GM12801 (cell line): ENCODE measurements around the gene SPNS2.

Source experiments
- CTCF ChIP-seq: IDR thresholded peaks from one replicate; pipeline ENCODE4 v1.5.1; 2011; ENCODE audit warnings: control low read depth; ENCODE audit not compliant: insufficient read length; ENCODE audit errors: extremely low read depth

The SPNS2 gene

DNA sequence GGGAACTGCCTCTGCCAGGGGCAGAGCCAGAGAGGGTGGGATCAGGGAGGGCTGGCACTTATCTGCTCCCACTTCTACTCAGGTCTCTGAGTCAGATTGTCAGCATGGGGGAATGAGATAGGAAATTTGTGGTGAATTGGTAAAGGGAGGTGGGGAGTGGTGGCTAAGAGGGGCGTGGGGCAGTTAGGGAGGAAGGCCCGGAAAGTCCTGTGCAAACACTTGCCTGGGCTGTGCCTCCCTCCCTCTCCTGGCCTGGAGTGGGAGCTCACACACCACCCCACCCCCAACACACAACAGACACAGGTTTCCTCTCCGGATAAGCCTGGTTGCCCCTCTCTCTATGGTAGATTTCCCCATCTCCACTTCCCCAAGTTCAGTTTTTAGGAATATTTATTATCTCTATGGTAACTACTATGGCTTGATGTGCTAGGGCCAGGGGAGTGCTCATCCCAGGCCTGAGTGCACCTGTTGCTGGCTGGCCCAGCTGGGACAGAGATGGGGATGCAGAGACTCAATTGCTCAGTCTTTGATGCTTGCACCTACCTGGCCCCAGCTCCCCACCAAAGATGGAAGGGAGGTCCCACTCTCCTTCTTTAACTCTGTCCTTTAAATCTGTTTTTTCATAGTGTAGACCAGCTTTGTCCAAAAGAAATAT, 2.7 kb downstream of the SPNS2 start:
- no peak for TF ChIP-seq CTCF

- no peak for TF ChIP-seq CTCF
Measured at GRCh38 chr17:4502466-4503154, 3.9 kb downstream of the SPNS2 start.

DNA sequence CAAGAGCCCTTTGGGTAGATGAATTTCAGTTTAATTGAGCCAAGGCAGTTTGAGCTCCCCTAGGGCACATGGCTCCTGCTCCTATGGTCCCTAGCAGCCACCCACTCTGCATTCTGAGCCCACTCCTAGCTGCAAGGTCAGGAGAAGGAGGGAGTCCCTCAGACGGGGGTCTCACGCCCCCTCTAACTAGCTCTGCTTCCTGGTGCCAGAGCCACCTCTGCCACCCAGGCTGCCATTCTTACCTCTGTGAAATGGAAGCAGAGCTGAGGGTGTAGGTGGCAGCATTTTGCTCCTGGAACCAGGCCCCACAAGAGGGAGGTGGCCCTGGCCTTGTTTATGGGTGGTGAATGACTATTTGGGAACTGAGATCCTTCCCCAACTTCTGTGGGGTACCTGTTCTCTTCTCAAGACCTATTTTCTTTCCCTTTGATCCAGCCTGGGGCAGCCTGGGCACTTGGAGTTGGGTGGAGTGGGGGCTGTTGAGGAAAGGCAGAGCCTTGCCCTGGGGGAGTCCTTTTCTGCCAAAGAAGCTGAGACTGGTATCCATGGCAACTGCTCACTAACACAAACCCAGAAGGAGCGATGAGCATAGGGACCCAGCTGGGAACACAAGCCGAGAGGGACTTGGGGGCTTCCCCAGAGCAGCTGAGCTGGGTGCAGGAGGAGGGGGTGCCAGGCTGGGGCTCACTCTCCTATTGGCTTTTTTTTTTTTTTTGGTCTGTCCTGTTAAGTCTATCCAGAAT, 4.8 kb downstream of the SPNS2 start:
- TF ChIP-seq CTCF = no peak

GRCh38 chr17:4504188-4504587, 5.5 kb downstream of the SPNS2 start:
- no peak for TF ChIP-seq CTCF

DNA sequence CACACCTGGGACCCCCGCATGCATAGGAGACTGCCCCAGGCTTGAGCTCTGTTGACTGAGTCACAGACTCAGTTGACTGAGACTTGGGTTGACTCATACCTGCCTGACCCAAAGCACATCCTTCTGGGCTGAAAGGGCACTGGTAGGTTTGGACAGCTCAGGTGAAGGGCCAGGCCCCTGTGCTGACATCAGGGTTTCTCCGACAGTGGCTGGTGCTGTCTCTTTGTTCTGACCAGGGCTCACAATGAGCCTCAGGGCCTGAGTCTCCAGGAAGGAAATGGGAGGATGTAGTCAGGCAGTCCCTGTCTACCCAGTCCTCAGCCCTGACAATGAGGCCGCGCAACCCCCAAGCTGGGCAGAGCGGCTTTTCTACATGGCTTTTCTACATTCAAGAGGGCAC, 6.5 kb downstream of the SPNS2 start:
- no peak for TF ChIP-seq CTCF

DNA sequence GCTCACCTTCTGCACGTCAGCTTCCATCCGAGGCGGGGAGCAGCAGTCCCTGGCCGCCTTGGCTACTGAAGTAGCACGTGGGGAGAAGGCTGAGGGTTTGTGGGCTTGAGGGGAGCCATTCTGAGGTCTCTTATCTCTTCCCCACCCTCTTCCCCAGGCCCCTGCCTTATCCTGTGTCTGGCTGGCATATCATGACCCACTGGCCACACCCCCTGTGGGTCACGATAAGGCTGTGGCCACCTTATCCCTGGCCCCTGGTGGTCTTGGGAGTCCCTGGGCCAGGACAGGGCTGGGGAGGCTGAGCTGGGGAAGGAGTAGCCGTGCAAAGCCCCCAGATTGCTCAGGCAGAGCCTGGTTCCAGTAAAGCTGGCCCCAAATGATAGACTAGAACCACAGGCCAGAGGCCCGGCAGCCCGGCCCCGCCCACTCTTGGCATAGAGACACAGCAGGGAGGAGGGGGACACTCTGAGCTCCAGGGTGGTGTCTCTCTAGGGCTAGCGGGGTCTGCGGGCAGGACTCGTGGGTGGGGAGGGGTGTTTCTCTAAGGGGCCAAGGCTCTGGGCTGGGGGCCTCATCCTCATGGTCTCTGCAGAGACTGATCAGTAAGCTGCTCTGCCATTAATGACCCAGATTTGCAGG, 7.6 kb downstream of the SPNS2 start:
- TF ChIP-seq CTCF = no peak

DNA sequence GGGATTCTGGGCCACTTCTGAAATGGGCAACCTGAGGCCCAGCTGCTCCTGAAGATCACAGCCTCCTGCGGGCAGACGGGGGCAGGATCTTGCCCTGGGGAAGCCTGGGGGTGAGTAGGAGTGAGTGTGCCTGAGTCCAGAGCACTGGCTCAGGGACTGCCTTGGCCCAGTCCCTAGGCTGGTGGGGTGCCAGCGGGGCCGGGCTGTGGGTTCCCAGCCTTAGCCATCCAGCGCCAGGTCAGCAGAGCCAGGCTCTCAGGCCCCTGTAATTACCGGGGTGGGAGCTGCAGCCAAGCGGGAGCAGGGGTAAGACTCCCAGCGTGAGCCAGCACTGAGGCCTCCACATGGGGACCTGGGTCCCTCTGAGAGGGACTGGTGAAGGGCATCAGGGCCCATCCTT, 8.2 kb downstream of the SPNS2 start:
- no peak for TF ChIP-seq CTCF
